Endothelial cell of umbilical vein (primary cell): ENCODE data around the gene SESN3. TPM values are rescaled to one million over a fixed set of nuclear protein-coding genes. Genes with fewer than 3 reads are reported as not detected.

Experiments
- BruUV-seq: library from RNA; stranded (reverse); fragments of 400-500 nt; replicated peaks from 2 replicates; lab custom pipeline; 2021; lab: Mats Ljungman, UMichigan
- CTCF ChIA-PET: fragments of 300-600, 350-600 bp; sonication (Branson Sonifier 250); formaldehyde crosslinking; loops from one replicate; lab custom pipeline; 2021; ENCODE audit warnings: antibody characterized with exemption, inconsistent platforms; lab: Charles Lee
- POLR2A ChIA-PET: fragments of 300-600, 350-600 bp; sonication (Branson Sonifier 250); formaldehyde crosslinking; loops from one replicate; lab custom pipeline; 2021; ENCODE audit warnings: antibody characterized with exemption, inconsistent platforms; lab: Charles Lee
- DNase-seq: peaks from one replicate; pipeline ENCODE4 v3.0.0-alpha.2; 2011; ENCODE audit warnings: low read depth, low spot score
- FAIRE-seq: peaks from 2 replicates; lab custom pipeline; 2011; peaks lifted over from hg19 to GRCh38; lab: Jason Lieb, UNC
- H2AFZ ChIP-seq: 2 replicates; pipeline ENCODE4 v1.6.0; 2012; ENCODE audit warnings: low read depth, low read length, control low read depth, inconsistent platforms
- H3K27ac ChIP-seq: 2 replicates; pipeline ENCODE4 v1.5.1; 2011; ENCODE audit warnings: low read depth, mild to moderate bottlenecking, control low read depth, low read length, moderate library complexity; ENCODE audit not compliant: insufficient read depth
- H3K27me3 ChIP-seq, 2 experiments: 2 replicates each; pipeline versions ENCODE4 v1.6.0 to v1.6.1; 2011; ENCODE audit warnings: low read length in 2 of 2, mixed read lengths in 1 of 2; ENCODE audit not compliant: control insufficient read depth in 2 of 2, insufficient read depth in 2 of 2
- H3K36me3 ChIP-seq, 2 experiments: 2 replicates in 1 of 2; 3 replicates in 1 of 2; pipeline ENCODE4 v1.5.1; 2011; ENCODE audit warnings: low read length in 2 of 2, mild to moderate bottlenecking in 1 of 2, moderate library complexity in 1 of 2; ENCODE audit not compliant: control insufficient read depth in 2 of 2, insufficient read depth in 2 of 2; ENCODE audit errors: extremely low read depth in 1 of 2
- H3K4me1 ChIP-seq: 3 replicates; pipeline ENCODE4 v1.5.1; 2011; ENCODE audit warnings: mild to moderate bottlenecking, low read length; ENCODE audit not compliant: control insufficient read depth, insufficient read depth; ENCODE audit errors: extremely low read depth
- H3K4me2 ChIP-seq: 2 replicates; pipeline ENCODE4 v1.6.1; 2011; ENCODE audit warnings: low read length, control low read depth, mixed read lengths; ENCODE audit not compliant: insufficient read depth
- H3K4me3 ChIP-seq, 3 experiments: fragments of 200-600 bp in 1 of 3; sonication (generic), shearing (Covaris generic) in 1 of 3; replicated peaks in 1 of 3; 2 replicates each; pipeline ENCODE4 v1.5.1; 2011 to 2016; ENCODE audit warnings: control low read depth in 3 of 3, low read length in 3 of 3, mild to moderate bottlenecking in 2 of 3, inconsistent platforms in 1 of 3, low read depth in 1 of 3, moderate library complexity in 1 of 3; ENCODE audit not compliant: insufficient read depth in 1 of 3
- H3K79me2 ChIP-seq: 2 replicates; pipeline ENCODE4 v1.6.0; 2012; ENCODE audit warnings: low read length, inconsistent platforms; ENCODE audit not compliant: control insufficient read depth, insufficient read depth
- H3K9ac ChIP-seq: replicated peaks from 2 replicates; pipeline ENCODE3; 2011; ENCODE audit warnings: low read length, control low read depth; ENCODE audit not compliant: insufficient read depth; ENCODE audit errors: extremely low read depth
- H3K9me1 ChIP-seq: replicated peaks from 3 replicates; pipeline ENCODE4 v1.6.0; 2011; ENCODE audit warnings: mild to moderate bottlenecking, low read length; ENCODE audit not compliant: control insufficient read depth, insufficient read depth; ENCODE audit errors: extremely low read depth
- H3K9me3 ChIP-seq: replicated peaks from 2 replicates; pipeline ENCODE4 v1.5.1; 2012; ENCODE audit warnings: low read length, inconsistent platforms; ENCODE audit not compliant: control insufficient read depth, insufficient read depth
- H4K20me1 ChIP-seq: replicated peaks from 2 replicates; pipeline ENCODE3; 2011; ENCODE audit warnings: mild to moderate bottlenecking, low read length; ENCODE audit not compliant: control insufficient read depth, insufficient read depth; ENCODE audit errors: extremely low read depth
- EZH2 ChIP-seq: IDR thresholded peaks from 2 replicates; pipeline ENCODE4 v1.6.1; 2012; ENCODE audit warnings: borderline replicate concordance, low read depth, mild to moderate bottlenecking, moderate library complexity, low read length, inconsistent platforms; ENCODE audit not compliant: severe bottlenecking
- FOS ChIP-seq: IDR thresholded peaks from 2 replicates; pipeline ENCODE4 v1.6.1; 2011; ENCODE audit warnings: mild to moderate bottlenecking, low read length, moderate library complexity, borderline replicate concordance; ENCODE audit not compliant: insufficient read depth
- GATA2 ChIP-seq: IDR thresholded peaks from 2 replicates; pipeline ENCODE4 v1.7.0; 2011; ENCODE audit warnings: low read depth, mild to moderate bottlenecking, moderate library complexity, mixed read lengths, low read length; ENCODE audit not compliant: insufficient read length, insufficient read depth
- JUN ChIP-seq: IDR thresholded peaks from 2 replicates; pipeline ENCODE4 v1.6.1; 2011; ENCODE audit warnings: borderline replicate concordance, low read depth; ENCODE audit not compliant: insufficient read length, insufficient read depth
- MAX ChIP-seq: IDR thresholded peaks from 2 replicates; pipeline ENCODE4 v1.6.1; 2011; ENCODE audit not compliant: insufficient read depth, insufficient read length
- MYC ChIP-seq: IDR thresholded peaks from one replicate; pipeline ENCODE4 v1.6.1; 2011; ENCODE audit warnings: mild to moderate bottlenecking, low read depth, low read length
- POLR2A ChIP-seq: IDR thresholded peaks from 2 replicates; pipeline ENCODE4 v1.6.1; 2012; ENCODE audit warnings: low read depth, mild to moderate bottlenecking, control low read depth, low read length
- POLR2AphosphoS5 ChIP-seq: IDR thresholded peaks from 2 replicates; pipeline ENCODE4 v1.6.1; 2012; ENCODE audit warnings: low read depth, mild to moderate bottlenecking, control low read depth, low read length, moderate library complexity; ENCODE audit not compliant: insufficient read depth
- dilution Hi-C: fragments of 300-500 bp; cut with MboI; formaldehyde crosslinking; loops from one replicate; pipeline ENCODE4 v1.15.0; 2019; ENCODE audit warnings: low sequenced_read_pairs; ENCODE audit not compliant: extremely low pct_ligation_motif_present
- intact Hi-C: fragments of 100-400 bp; cut with micrococcal nuclease; formaldehyde crosslinking; loops from one replicate; pipeline ENCODE4 v1.10.0; 2022
- polyA plus RNA-seq, 4 experiments: library from polyadenylated mRNA; depleted of rRNA in 3 of 4; stranded (reverse) in 3 of 4; unstranded in 1 of 4; fragments of >200 nt; gene quantifications; 2 replicates each; pipeline versions ENCODE4 v1.2.1 to v1.2.3, GENCODE V29; 2011 to 2012; ENCODE audit warnings: missing spikeins in 1 of 4
- total RNA-seq: library from RNA; stranded (reverse); gene quantifications from 2 replicates; pipeline ENCODE4 v1.2.3, GENCODE V29; 2021
- TF ChIP-seq, protein P1 (sequence below), 2 donors: IDR thresholded peaks; 1 replicate in 1 of 2; 2 replicates in 1 of 2; pipeline ENCODE4 v1.5.1; 2011; ENCODE audit warnings: low read length in 2 of 2, mild to moderate bottlenecking in 2 of 2, moderate library complexity in 2 of 2, control low read depth in 1 of 2, inconsistent platforms in 1 of 2, low read depth in 1 of 2; ENCODE audit not compliant: insufficient read depth in 1 of 2; ENCODE audit errors: extremely low read depth in 1 of 2

The SESN3 gene
- total and polyA plus RNA-seq, 2 donors (not counting 3 experiments of a cell fraction or from before 2014, with no cell fraction given): 1.6 to 6.9 TPM

GRCh38 chr11:95152876-95153856 lies 77.8 kb downstream of the SESN3 start:
- Histone ChIP-seq H3K9me3 (no peaks in the 10 kb centered on the region), H3K4me2 (no peak overlapping the region), H3K36me3 (no peaks in the 10 kb centered on the region), H3K4me3 (no peak overlapping the region), H3K27ac (no peak overlapping the region), H4K20me1 (no peaks in the 10 kb centered on the region), H3K4me1 (peaks cover 19% of the 10 kb centered on the region), H3K9ac (no peak overlapping the region), H2AFZ (peak overlapping the region; percentile 18), H3K9me1 (no peaks in the 10 kb centered on the region), H3K27me3 (no peaks in the 10 kb centered on the region), H3K79me2 (no peaks in the 10 kb centered on the region)
- DNase-seq (no peak), FAIRE-seq (no peak)
- intact Hi-C loops: loop anchor here (10.0 kb wide), 1 partner anchor 212 kb away; no protein-coding TSS in a partner anchor
- TF ChIP-seq POLR2A: no peak
- TF ChIP-seq FOS: no peak
- TF ChIP-seq, protein P1, sequence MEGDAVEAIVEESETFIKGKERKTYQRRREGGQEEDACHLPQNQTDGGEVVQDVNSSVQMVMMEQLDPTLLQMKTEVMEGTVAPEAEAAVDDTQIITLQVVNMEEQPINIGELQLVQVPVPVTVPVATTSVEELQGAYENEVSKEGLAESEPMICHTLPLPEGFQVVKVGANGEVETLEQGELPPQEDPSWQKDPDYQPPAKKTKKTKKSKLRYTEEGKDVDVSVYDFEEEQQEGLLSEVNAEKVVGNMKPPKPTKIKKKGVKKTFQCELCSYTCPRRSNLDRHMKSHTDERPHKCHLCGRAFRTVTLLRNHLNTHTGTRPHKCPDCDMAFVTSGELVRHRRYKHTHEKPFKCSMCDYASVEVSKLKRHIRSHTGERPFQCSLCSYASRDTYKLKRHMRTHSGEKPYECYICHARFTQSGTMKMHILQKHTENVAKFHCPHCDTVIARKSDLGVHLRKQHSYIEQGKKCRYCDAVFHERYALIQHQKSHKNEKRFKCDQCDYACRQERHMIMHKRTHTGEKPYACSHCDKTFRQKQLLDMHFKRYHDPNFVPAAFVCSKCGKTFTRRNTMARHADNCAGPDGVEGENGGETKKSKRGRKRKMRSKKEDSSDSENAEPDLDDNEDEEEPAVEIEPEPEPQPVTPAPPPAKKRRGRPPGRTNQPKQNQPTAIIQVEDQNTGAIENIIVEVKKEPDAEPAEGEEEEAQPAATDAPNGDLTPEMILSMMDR (IDR thresholded peaks at IDR 0.05; ENCODE audit: extremely low read depth in 1 of 2, insufficient read depth in 1 of 2, low read depth in 1 of 2, low read length in 2 of 2): no peak
- TF ChIP-seq JUN: no peak
- no peak for TF ChIP-seq EZH2
- TF ChIP-seq POLR2AphosphoS5: no peak
- no peak for TF ChIP-seq GATA2
- TF ChIP-seq MAX: no peak
- no peak for TF ChIP-seq MYC
- BruUV-seq: no TSS peak
- dilution Hi-C loops: no loop called here
- ChIA-PET CTCF (interaction anchor here (0.7 to 9.6 kb wide), 19 partner anchors 11 to 1273 kb away, joined by 3 to 176 read pairs (median 5); partner anchors contain the start of genes FAM76B and SRSF8), POLR2A (no interaction called here)
